Astrocyte of the cerebellum (primary cell): ENCODE data around the gene MT1A.

ENCODE experiments used
- DNase-seq: peaks from one replicate; pipeline ENCODE4 v3.0.0-alpha.2; 2011; ENCODE audit warnings: low read depth
- H3K4me3 ChIP-seq: 2 replicates; pipeline ENCODE4 v1.5.1; 2011; ENCODE audit warnings: mild to moderate bottlenecking, low read depth, low read length, moderate library complexity
- in situ Hi-C: cut with HindIII; loops from 2 replicates; pipeline ENCODE4 v1.10.0; 2017; ENCODE audit warnings: low sequenced_read_pairs
- TF ChIP-seq, protein P1 (sequence below): IDR thresholded peaks from 2 replicates; pipeline ENCODE4 v1.5.1; 2012; ENCODE audit warnings: low read length, low read depth, moderate library complexity, mild to moderate bottlenecking; ENCODE audit errors: missing control alignments

The MT1A gene

GRCh38 chr16:56651586-56651985 is 13.1 kb downstream of the MT1A start, which contains the start of gene MT1B:
TSS of gene MT1B (plus strand) at chr16:56651886. CDS start at chr16:56651954, 68 bp downstream.
- no peak for DNase-seq
- TF ChIP-seq, protein P1, sequence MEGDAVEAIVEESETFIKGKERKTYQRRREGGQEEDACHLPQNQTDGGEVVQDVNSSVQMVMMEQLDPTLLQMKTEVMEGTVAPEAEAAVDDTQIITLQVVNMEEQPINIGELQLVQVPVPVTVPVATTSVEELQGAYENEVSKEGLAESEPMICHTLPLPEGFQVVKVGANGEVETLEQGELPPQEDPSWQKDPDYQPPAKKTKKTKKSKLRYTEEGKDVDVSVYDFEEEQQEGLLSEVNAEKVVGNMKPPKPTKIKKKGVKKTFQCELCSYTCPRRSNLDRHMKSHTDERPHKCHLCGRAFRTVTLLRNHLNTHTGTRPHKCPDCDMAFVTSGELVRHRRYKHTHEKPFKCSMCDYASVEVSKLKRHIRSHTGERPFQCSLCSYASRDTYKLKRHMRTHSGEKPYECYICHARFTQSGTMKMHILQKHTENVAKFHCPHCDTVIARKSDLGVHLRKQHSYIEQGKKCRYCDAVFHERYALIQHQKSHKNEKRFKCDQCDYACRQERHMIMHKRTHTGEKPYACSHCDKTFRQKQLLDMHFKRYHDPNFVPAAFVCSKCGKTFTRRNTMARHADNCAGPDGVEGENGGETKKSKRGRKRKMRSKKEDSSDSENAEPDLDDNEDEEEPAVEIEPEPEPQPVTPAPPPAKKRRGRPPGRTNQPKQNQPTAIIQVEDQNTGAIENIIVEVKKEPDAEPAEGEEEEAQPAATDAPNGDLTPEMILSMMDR, result no peak
- no peak within 1 kb of the TSS for H3K4me3 ChIP-seq
- in situ Hi-C loops, result no loop called here

GRCh38 chr16:56652600-56652999 is 14.1 kb downstream of the MT1A start:
- in situ Hi-C loops, result no loop called here
- no peak for DNase-seq
- TF ChIP-seq, protein P1, result no peak
- no peak overlapping the region for H3K4me3 ChIP-seq

DNA sequence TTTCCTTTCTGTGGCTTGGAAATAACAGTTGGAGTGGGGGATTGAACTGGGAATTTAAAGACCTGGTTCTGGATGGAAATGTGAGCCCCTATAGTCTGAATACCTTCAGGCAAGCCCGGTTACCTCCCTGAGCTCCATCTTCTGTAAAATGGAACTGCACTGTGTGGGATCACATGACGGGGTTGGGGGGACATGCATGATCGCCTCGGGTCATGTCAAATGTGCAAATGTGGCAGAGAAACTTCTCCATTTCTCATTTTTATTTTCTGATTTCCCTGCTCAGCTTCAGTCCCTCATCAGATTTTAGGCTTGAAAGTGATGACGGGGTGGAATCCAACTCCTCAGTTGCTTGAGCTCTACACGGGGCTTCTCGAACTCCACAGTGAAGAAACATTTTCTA is 14.8 kb downstream of the MT1A start:
- TF ChIP-seq, protein P1, result no peak
- no peak overlapping the region for H3K4me3 ChIP-seq
- in situ Hi-C loops, result no loop called here
- no peak for DNase-seq

DNA sequence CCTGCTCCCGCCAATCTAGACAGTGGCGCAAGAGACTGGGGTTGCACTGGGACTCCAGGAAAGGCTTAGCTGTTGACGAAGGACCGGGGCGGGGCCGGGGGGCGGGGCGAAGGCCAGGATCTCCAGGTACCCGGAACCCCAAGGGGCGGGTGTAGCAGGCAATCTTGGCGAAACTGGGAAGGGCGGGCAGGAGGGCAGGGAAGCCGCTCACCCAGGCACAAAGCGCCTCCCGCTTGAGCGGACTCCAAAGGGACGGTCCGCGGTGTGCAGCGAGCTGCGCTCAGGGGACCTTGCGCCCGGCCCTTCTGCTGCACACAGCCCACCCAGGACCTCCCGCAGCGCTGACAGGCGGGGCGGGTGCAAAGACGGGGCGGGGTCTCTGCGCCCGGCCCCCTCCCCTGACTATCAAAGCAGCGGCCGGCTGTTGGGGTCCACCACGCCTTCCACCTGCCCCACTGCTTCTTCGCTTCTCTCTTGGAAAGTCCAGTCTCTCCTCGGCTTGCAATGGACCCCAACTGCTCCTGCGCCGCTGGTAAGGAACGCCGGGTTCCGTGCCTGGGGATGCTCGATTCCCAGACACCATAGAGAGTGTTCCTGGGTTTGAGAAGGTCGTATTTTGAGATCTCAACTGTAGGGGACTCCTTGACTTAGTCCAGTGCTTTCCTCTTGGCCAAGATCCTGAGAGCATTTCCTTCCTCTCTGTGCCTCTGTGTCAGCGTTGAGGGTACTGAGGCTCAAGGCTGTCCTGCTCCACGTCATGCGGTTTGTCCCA is 19.3 kb downstream of the MT1A start, which contains the start of gene MT1F:
Gene MT1F (plus strand): TSS at position 405 of the 772 bp plus-strand sequence. CDS start 100 bp downstream, at position 505.
- peak within 1 kb of the TSS; percentile 48 for H3K4me3 ChIP-seq
- TF ChIP-seq, protein P1, result no peak
- in situ Hi-C loops, result no loop called here
- DNase-seq, result no peak

- H3K4me3 ChIP-seq, result peak overlapping the region; percentile 48
- in situ Hi-C loops, result no loop called here
- TF ChIP-seq, protein P1, result no peak
- no peak for DNase-seq
Observed at GRCh38 chr16:56658327-56658875, 19.9 kb downstream of the MT1A start.

DNA sequence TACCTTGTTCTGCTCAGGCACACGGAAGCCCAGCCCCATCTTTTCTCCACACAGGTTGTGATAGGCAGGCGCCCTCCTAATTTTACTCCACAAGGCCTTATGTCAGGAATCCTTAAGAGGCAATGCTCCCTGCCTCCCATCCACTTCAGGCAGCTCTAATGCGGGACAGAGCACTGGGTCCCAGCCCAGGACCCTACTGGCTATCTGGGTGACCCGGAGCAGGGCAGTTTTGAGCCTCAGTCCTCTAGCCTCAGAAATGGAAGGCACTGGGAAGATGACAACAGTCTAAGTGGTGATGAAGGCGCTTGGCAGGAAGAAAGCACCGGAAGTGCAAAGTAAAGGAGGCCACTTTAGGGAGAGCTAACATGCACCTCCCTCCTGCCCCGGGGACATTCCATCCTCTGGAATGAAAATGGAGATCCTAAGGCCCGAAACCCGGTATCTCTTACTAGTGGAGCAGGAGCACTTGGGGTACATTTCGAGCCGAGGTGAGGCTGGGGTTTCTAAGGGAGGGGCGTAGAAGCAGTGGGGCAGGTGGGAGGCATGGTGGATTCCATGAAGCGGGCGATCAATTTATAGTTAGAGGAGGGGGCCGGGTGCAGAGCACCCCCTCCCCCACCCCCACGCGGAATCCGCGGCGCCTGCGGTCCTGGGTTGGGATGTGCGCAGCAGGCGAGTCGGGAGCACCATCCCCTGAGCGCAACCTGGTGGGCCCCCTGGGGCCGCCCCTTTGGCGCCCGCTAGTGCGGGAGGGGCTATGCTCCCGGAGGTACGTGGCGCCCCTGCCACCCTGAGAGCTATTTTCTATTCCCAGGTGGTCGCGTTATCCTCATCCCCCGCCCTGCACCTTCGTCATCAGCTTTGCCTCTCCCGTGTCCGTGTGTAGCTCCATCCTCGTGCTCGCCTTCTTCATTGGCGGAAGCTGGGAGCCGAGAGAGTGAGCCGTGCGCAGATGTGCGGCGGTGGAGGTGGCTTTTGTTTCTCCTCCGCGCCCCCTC is 24.2 kb downstream of the MT1A start:
- peak overlapping the region; percentile 12 for H3K4me3 ChIP-seq
- TF ChIP-seq, protein P1, result no peak
- no peak for DNase-seq
- in situ Hi-C loops, result no loop called here
